HepG2 (cell line): ENCODE data around the gene KCNAB2. TPM values are rescaled to one million over a fixed set of nuclear protein-coding genes. Genes with fewer than 3 reads are reported as not detected.

Experiments used
- ATAC-seq: fragments of 200-7000 bp; cut with Tn5 transposase; 3 replicates; pipeline ENCODE4 v1.9.1; 2020; ENCODE audit warnings: mild to moderate bottlenecking, moderate library complexity
- BruUV-seq: library from RNA; stranded (reverse); fragments of 400-500 nt; replicated peaks from 2 replicates; lab custom pipeline; 2021; lab: Mats Ljungman, UMichigan
- CTCF ChIA-PET: fragments of 300-600 bp; formaldehyde crosslinking; extraction: SDS; loops from one replicate; lab custom pipeline; 2021; ENCODE audit warnings: low total read pairs, inconsistent platforms, low intra/inter-chr PET ratio; lab: Yijun Ruan, JAX
- POLR2A ChIA-PET: fragments of 350-600 bp; sonication (Branson Sonifier 250); formaldehyde crosslinking; loops from one replicate; lab custom pipeline; 2020; ENCODE audit warnings: antibody characterized with exemption, inconsistent platforms; lab: Yijun Ruan, JAX
- DNase-seq: peaks from one replicate; pipeline ENCODE4 v3.0.0-alpha.2; 2015; ENCODE audit warnings: low spot score
- FAIRE-seq: peaks from 3 replicates; lab custom pipeline; 2011; peaks lifted over from hg19 to GRCh38; lab: Jason Lieb, UNC
- H2AFZ ChIP-seq: one replicate; pipeline ENCODE4 v1.6.1; 2011; ENCODE audit warnings: low read length, inconsistent platforms
- H3K27ac ChIP-seq: fragments of 300-600 bp; 3 replicates; pipeline ENCODE4 v1.8.0; 2011; ENCODE audit warnings: mixed run types, mild to moderate bottlenecking, mixed read lengths, low read length, inconsistent platforms; ENCODE audit not compliant: insufficient read depth; ENCODE audit errors: extremely low read length
- H3K27me3 ChIP-seq, 2 experiments: fragments of 200-600 bp in 1 of 2; 2 replicates in 1 of 2; 3 replicates in 1 of 2; pipeline versions ENCODE4 v1.6.0 to v1.8.0; 2011; ENCODE audit warnings: low read length in 2 of 2, mild to moderate bottlenecking in 2 of 2, moderate library complexity in 2 of 2, inconsistent platforms in 1 of 2; ENCODE audit not compliant: insufficient read depth in 2 of 2, control insufficient read depth in 1 of 2
- H3K36me3 ChIP-seq, 2 experiments: fragments of 200-600 bp in 1 of 2; replicated peaks in 1 of 2; 2 replicates in 1 of 2; 3 replicates in 1 of 2; pipeline versions ENCODE4 v1.5.1 to v1.8.0; 2011; ENCODE audit warnings: low read length in 2 of 2, inconsistent platforms in 1 of 2; ENCODE audit not compliant: insufficient read depth in 2 of 2, control insufficient read depth in 1 of 2
- H3K4me1 ChIP-seq: 2 replicates; pipeline ENCODE4 v1.5.1; 2012; ENCODE audit warnings: low read length, inconsistent platforms; ENCODE audit not compliant: insufficient read depth
- H3K4me2 ChIP-seq: 2 replicates; pipeline ENCODE4 v1.6.0; 2011; ENCODE audit warnings: low read depth, low read length, inconsistent platforms
- H3K4me3 ChIP-seq, 3 experiments: fragments of 200-600 bp in 1 of 3; sonication (generic), shearing (Covaris generic) in 1 of 3; replicated peaks in 1 of 3; 2 replicates each; pipeline ENCODE4 v1.5.1; 2011 to 2016; ENCODE audit warnings: low read length in 3 of 3, inconsistent platforms in 2 of 3, low read depth in 2 of 3, mild to moderate bottlenecking in 2 of 3, control low read depth in 1 of 3, mixed read lengths in 1 of 3; ENCODE audit not compliant: insufficient read depth in 1 of 3
- H3K79me2 ChIP-seq: one replicate; pipeline ENCODE4 v1.6.1; 2011; ENCODE audit warnings: low read length, inconsistent platforms; ENCODE audit not compliant: insufficient read depth
- H3K9ac ChIP-seq: 2 replicates; pipeline ENCODE4 v1.6.0; 2011; ENCODE audit warnings: mild to moderate bottlenecking, low read depth, low read length, inconsistent platforms; ENCODE audit not compliant: insufficient read depth
- H3K9me3 ChIP-seq: 2 replicates; pipeline ENCODE4 v1.5.1; 2012; ENCODE audit warnings: mild to moderate bottlenecking, low read length
- H4K20me1 ChIP-seq: 2 replicates; pipeline ENCODE4 v1.6.0; 2011; ENCODE audit warnings: inconsistent platforms, mild to moderate bottlenecking, low read length, moderate library complexity; ENCODE audit not compliant: insufficient read depth
- AHR ChIP-seq: IDR thresholded peaks from 2 replicates; pipeline ENCODE4 v1.6.1; 2018; ENCODE audit warnings: missing genetic modification reagents, missing compliant biosample characterization
- MED8 ChIP-seq: sonication (generic); formaldehyde crosslinking; IDR thresholded peaks from 2 replicates; pipeline ENCODE4 v1.8.1; 2023; ENCODE audit warnings: mild to moderate bottlenecking, missing genetic modification reagents; ENCODE audit not compliant: insufficient replicate concordance
- SALL2 ChIP-seq: sonication (generic); formaldehyde crosslinking; IDR thresholded peaks from 2 replicates; pipeline ENCODE4 v1.8.1; 2023; ENCODE audit warnings: mild to moderate bottlenecking, missing genetic modification reagents, inconsistent platforms
- U2AF1 ChIP-seq: fragments of 200-400 bp; formaldehyde crosslinking; optimal IDR thresholded peaks from 2 replicates; pipeline ENCODE3; 2017; ENCODE audit warnings: mild to moderate bottlenecking, low read depth, low read length
- ZFP1 ChIP-seq: IDR thresholded peaks from 2 replicates; pipeline ENCODE4 v1.6.1; 2016
- ZNF124 ChIP-seq: sonication (generic); formaldehyde crosslinking; IDR thresholded peaks from 2 replicates; pipeline ENCODE4 v1.4.0; 2020; ENCODE audit warnings: missing genetic modification reagents
- ZNF292 ChIP-seq: sonication (generic); formaldehyde crosslinking; IDR thresholded peaks from 2 replicates; pipeline ENCODE4 v1.8.1; 2022; ENCODE audit warnings: mild to moderate bottlenecking, low read depth, missing genetic modification reagents, borderline replicate concordance
- ZNF749 ChIP-seq: sonication (generic); formaldehyde crosslinking; IDR thresholded peaks from 2 replicates; pipeline ENCODE4 v1.8.0; 2022; ENCODE audit warnings: mild to moderate bottlenecking, missing genetic modification reagents, moderate library complexity, borderline replicate concordance
- ZNF780A ChIP-seq: sonication (generic); formaldehyde crosslinking; IDR thresholded peaks from 2 replicates; pipeline ENCODE4 v1.8.0; 2022; ENCODE audit warnings: mild to moderate bottlenecking, missing genetic modification reagents, moderate library complexity
- WGBS: methylation state at CpG from one replicate; pipeline ENCODE4 v1.1.6; 2017; ENCODE audit warnings: low lambda C conversion rate; 5-methylcytosine and 5-hydroxymethylcytosine counted together
- in situ Hi-C: cut with HindIII; loops from 2 replicates; pipeline ENCODE4 v1.10.0; 2017; ENCODE audit warnings: low pct_unique_long_range_greater_than_20kb; ENCODE audit not compliant: extremely low pct_ligation_motif_present
- intact Hi-C: fragments of 100-400 bp; cut with micrococcal nuclease; formaldehyde crosslinking; loops from one replicate; pipeline ENCODE4 v1.10.0; 2022; ENCODE audit not compliant: unreplicated experiment
- polyA plus RNA-seq, 8 experiments: library from polyadenylated mRNA; depleted of rRNA in 3 of 8; stranded (reverse) in 7 of 8; unstranded in 1 of 8; fragments of >200 nt; fragmentation: Illumina TruSeq in 4 of 8; extraction: Trizol in 4 of 8; gene quantifications; 2 replicates each; pipeline versions ENCODE4 v1.2.1 to v1.2.3, GENCODE V29; 2011 to 2016; ENCODE audit warnings: low read depth in 4 of 8, missing spikeins in 1 of 8, mixed read lengths in 1 of 8; ENCODE audit not compliant: insufficient read depth in 1 of 8
- total RNA-seq, 5 experiments: library from RNA; depleted of rRNA; stranded (reverse); fragments of >200 nt; fragmentation: Illumina TruSeq; extraction: Trizol; gene quantifications; 2 replicates each; pipeline ENCODE4 v1.2.3, GENCODE V29; 2016; ENCODE audit warnings: low read depth in 1 of 5
- TF ChIP-seq, protein P1 (sequence below): sonication (generic); formaldehyde crosslinking; conservative IDR thresholded peaks from 2 replicates; pipeline ENCODE4 v1.4.0; 2020; ENCODE audit warnings: missing genetic modification reagents
- TF ChIP-seq, protein P2 (sequence below): sonication (generic); formaldehyde crosslinking; IDR thresholded peaks from 2 replicates; pipeline ENCODE4 v1.8.1; 2023; ENCODE audit warnings: mild to moderate bottlenecking, missing genetic modification reagents, borderline replicate concordance
- TF ChIP-seq, protein P3 (sequence below): sonication (generic); formaldehyde crosslinking; conservative IDR thresholded peaks from 2 replicates; pipeline ENCODE4 v1.5.0; 2020; ENCODE audit warnings: missing genetic modification reagents
- TF ChIP-seq, protein P4 (sequence below): sonication (generic); formaldehyde crosslinking; IDR thresholded peaks from 2 replicates; pipeline ENCODE4 v1.5.1; 2020; ENCODE audit warnings: mild to moderate bottlenecking, missing genetic modification reagents, moderate library complexity
- TF ChIP-seq, protein P5 (sequence below): sonication (generic); formaldehyde crosslinking; IDR thresholded peaks from 2 replicates; pipeline ENCODE4 v1.4.0; 2020; ENCODE audit warnings: mild to moderate bottlenecking, missing genetic modification reagents

The KCNAB2 gene
- total and polyA plus RNA-seq, 2 of the 13 experiments (the other 11 are each of a cell fraction or from before 2014, with no cell fraction given), result 6.2 to 8.8 TPM

DNA sequence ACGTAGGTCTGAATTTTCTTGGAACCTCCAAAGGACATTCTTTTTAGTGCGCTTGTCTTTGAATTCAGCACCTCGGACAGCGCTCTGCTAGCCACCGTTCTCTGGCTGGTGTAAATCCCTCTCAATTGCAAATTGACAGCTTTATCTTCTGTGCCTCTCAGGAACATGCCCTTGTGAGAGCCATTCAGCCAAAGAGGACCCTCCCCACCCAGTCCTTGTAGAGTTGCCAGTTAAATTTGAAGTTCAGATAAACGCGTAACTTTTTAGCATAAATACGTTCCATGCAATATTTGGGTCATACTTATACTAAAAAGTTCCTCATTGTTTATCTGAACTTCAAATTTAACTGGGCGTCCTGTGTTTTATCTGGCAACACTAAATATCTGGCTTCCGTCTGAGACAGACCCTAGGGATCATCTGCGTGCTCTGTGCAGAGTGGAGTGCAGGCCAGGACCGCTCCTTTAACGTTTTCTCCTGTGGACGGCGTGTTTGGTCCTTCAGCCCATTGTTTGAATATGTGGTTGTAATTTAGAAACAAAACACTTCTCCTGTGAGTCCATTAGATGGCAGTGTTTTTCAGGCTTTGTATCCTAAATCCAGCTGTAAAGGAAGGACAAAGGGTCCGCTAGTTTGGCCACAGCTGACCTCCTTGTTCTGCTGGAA, 7.0 kb downstream of the KCNAB2 start (continued):
- TF ChIP-seq ZNF749 (CRISPR knock-in tag), result no peak
- TF ChIP-seq, all 625 proteins: peak for 115

DNA sequence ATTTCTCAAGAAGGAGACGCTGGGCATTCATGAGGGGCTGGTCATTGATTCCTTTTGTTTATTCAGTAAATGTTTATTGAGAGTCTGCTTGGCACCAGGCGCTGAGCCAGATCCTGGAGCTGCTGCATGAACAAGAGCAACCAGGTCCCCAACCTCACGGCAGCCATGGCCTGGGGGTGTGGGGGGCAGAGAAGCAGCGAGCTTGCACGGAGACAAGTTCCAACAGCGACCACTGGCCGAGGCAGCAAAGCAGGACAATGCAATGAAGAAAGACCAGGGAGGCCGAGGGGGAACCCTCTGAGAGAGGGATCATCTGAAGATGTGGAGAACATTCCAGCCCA, 7.5 kb downstream of the KCNAB2 start:
- H3K9me3 ChIP-seq, result no peaks in the 10 kb centered on the region
- no peak overlapping the region for H3K4me3 ChIP-seq
- peaks cover 14% of the 10 kb centered on the region for H3K4me1 ChIP-seq
- 37% methylated on average over 8 of the region's 8 CpGs for WGBS
- no TSS peak for BruUV-seq
- no peaks in the 10 kb centered on the region for H3K79me2 ChIP-seq
- intact Hi-C loops, result loop anchor here (1.0 kb wide), 1 partner anchor 118 kb away; no protein-coding TSS in a partner anchor
- POLR2A ChIA-PET, result no interaction called here
- H3K4me2 ChIP-seq, result no peak overlapping the region
- TF ChIP-seq, protein P1, sequence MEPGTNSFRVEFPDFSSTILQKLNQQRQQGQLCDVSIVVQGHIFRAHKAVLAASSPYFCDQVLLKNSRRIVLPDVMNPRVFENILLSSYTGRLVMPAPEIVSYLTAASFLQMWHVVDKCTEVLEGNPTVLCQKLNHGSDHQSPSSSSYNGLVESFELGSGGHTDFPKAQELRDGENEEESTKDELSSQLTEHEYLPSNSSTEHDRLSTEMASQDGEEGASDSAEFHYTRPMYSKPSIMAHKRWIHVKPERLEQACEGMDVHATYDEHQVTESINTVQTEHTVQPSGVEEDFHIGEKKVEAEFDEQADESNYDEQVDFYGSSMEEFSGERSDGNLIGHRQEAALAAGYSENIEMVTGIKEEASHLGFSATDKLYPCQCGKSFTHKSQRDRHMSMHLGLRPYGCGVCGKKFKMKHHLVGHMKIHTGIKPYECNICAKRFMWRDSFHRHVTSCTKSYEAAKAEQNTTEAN (CRISPR knock-in tag), result no peak
- TF ChIP-seq AHR (no peak), ZNF124 (CRISPR knock-in tag) (no peak), MED8 (CRISPR knock-in tag) (no peak), ZFP1 (CRISPR knock-in tag) (no peak), ZNF780A (no peak), ZNF292 (CRISPR knock-in tag) (no peak), U2AF1 (no peak), SALL2 (no peak)
- TF ChIP-seq, protein P2, sequence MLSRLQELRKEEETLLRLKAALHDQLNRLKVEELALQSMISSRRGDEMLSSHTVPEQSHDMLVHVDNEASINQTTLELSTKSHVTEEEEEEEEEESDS (CRISPR knock-in tag), result no peak
- TF ChIP-seq, protein P3, sequence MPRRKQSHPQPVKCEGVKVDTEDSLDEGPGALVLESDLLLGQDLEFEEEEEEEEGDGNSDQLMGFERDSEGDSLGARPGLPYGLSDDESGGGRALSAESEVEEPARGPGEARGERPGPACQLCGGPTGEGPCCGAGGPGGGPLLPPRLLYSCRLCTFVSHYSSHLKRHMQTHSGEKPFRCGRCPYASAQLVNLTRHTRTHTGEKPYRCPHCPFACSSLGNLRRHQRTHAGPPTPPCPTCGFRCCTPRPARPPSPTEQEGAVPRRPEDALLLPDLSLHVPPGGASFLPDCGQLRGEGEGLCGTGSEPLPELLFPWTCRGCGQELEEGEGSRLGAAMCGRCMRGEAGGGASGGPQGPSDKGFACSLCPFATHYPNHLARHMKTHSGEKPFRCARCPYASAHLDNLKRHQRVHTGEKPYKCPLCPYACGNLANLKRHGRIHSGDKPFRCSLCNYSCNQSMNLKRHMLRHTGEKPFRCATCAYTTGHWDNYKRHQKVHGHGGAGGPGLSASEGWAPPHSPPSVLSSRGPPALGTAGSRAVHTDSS, result no peak
- TF ChIP-seq, protein P4, sequence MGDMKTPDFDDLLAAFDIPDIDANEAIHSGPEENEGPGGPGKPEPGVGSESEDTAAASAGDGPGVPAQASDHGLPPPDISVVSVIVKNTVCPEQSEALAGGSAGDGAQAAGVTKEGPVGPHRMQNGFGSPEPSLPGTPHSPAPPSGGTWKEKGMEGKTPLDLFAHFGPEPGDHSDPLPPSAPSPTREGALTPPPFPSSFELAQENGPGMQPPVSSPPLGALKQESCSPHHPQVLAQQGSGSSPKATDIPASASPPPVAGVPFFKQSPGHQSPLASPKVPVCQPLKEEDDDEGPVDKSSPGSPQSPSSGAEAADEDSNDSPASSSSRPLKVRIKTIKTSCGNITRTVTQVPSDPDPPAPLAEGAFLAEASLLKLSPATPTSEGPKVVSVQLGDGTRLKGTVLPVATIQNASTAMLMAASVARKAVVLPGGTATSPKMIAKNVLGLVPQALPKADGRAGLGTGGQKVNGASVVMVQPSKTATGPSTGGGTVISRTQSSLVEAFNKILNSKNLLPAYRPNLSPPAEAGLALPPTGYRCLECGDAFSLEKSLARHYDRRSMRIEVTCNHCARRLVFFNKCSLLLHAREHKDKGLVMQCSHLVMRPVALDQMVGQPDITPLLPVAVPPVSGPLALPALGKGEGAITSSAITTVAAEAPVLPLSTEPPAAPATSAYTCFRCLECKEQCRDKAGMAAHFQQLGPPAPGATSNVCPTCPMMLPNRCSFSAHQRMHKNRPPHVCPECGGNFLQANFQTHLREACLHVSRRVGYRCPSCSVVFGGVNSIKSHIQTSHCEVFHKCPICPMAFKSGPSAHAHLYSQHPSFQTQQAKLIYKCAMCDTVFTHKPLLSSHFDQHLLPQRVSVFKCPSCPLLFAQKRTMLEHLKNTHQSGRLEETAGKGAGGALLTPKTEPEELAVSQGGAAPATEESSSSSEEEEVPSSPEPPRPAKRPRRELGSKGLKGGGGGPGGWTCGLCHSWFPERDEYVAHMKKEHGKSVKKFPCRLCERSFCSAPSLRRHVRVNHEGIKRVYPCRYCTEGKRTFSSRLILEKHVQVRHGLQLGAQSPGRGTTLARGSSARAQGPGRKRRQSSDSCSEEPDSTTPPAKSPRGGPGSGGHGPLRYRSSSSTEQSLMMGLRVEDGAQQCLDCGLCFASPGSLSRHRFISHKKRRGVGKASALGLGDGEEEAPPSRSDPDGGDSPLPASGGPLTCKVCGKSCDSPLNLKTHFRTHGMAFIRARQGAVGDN (CRISPR knock-in tag), result no peak
- TF ChIP-seq, protein P5, sequence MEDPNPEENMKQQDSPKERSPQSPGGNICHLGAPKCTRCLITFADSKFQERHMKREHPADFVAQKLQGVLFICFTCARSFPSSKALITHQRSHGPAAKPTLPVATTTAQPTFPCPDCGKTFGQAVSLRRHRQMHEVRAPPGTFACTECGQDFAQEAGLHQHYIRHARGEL (CRISPR knock-in tag), result no peak
- no peaks in the 10 kb centered on the region for H3K27me3 ChIP-seq
- no peak overlapping the region for H3K9ac ChIP-seq
- DNase-seq (no peak), FAIRE-seq (no peak), ATAC-seq (no peak)
- H2AFZ ChIP-seq, result no peak overlapping the region
- in situ Hi-C loops, result no loop called here
- CTCF ChIA-PET, result interaction anchor here (1.5 to 1.7 kb wide), 2 partner anchors 118 to 192 kb away, joined by 8 to 9 read pairs; partner anchors contain the start of gene HES3
- H3K36me3 ChIP-seq, result no peaks in the 10 kb centered on the region
- peaks cover 11% of the 10 kb centered on the region; the same call in 1 of the 2 replicates for H4K20me1 ChIP-seq
- H3K27ac ChIP-seq, result no peak overlapping the region
